NCI-H1436 (cell line): ENCODE measurements around the gene CDC42BPA.

ENCODE experiments used
- DNase-seq: peaks from one replicate; lab custom pipeline; 2025; lab: John Stamatoyannopoulos, UW

CDC42BPA gene

DNA sequence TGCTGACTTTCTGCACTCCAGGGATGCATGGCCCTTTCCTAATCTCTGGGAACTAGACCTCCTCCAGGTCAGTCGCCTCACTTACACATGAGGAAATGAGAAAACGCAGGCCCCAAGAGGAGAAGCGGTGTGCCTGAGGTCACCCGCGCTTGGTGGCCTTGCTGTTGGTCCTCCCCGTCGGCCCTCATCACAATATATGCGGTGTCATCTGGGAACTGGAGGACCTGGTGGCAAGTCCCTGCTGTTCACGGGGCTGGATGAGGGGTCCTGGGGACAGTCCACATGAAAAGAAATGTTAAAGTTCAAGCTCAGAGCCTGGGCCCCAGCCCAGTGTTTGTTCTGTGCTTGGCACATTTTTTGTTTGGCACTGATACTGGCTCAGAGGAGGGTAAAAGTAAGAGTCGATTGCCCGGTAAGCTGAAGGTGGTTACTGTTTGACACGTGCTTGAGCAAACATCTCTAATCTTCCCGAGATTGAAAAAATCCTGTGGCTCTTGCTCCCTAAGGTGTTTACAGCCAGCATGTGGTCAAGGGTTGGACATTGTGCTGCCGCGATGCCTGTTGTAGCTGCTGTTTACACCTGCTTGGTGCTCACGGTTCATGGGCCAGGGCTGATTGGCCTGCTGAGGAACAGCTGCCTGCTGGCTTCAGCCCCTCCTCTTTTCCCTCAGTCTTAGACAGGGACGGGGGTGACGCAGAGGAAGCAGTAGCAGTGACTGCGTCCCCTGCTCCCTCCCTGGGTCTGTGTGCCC is 373.0 kb downstream of the CDC42BPA start:
- DNase-seq, result peak; percentile 10

DNA sequence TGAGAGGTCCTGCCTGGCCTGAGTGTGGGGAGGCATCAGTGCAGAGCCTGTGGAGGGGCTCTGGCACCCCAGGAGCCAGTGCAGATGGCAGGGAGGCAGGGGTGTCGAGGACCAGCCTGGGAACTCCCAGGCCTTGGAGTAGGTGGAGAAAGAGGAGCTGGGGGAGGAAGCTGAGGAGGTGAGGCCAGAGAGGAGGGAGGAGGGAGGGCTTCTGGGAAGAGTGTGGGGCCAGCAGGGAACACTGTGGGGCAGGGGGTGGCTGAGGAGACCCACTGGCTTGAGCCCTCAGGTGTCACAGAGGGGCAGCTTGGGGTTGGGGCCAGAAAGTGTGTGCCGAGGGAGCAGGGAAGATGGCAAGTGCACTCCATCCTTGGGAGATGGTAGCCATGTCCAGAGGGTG is 374.4 kb downstream of the CDC42BPA start:
- no peak for DNase-seq

DNA sequence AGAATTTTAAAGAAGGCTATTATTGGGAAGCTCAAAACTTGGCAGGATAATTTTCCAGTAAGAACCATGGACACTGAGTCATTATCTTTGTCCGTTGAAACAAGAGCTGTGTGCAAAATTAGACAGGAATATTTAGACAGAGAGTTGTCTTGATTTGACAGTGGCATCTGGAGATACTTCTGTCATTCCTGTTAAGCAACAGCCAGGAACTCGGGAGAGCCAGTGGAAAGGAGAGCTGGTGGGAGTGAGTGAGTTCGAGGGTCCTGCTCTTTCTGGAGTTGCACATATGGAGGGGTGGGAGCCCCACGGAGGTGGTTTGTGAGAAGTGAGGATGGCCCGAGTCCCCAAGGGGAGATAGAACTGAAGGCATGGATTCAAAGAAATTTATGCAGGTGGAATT is 375.1 kb downstream of the CDC42BPA start:
- DNase-seq, result no peak

DNA sequence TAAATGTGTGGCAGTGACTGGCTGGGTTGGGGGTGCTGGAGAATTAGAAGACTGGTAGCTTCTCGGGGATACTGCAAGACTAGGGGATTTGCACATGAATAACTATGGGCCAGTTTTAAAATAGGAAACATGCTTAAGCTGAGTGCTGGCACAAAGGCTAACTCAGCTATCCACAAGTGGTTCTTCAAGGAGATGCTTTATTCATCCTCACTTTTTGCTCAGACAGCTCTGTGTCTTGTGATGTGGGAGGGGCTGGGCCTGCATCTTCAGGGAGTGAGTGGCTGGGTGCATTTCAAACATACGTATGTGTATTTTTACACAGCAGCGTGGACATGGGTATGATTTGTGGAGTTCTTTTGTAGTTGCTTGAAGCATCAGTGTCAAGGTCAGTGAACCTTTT is 375.9 kb downstream of the CDC42BPA start:
- DNase-seq, result no peak

DNA sequence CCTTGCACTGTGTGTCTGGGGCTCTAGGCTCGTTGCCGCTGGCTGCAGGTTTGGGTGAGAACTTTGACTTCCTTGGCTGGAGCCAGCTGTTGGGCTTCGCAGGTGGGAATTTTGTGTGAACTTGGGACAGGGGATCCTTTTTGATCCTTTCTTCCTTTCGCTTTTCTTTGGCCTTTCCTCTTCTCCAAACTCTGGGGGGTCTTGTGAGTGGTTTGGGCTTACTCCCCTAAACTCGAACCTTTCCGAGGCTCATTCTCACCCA is 377.6 kb downstream of the CDC42BPA start:
- no peak for DNase-seq

DNA sequence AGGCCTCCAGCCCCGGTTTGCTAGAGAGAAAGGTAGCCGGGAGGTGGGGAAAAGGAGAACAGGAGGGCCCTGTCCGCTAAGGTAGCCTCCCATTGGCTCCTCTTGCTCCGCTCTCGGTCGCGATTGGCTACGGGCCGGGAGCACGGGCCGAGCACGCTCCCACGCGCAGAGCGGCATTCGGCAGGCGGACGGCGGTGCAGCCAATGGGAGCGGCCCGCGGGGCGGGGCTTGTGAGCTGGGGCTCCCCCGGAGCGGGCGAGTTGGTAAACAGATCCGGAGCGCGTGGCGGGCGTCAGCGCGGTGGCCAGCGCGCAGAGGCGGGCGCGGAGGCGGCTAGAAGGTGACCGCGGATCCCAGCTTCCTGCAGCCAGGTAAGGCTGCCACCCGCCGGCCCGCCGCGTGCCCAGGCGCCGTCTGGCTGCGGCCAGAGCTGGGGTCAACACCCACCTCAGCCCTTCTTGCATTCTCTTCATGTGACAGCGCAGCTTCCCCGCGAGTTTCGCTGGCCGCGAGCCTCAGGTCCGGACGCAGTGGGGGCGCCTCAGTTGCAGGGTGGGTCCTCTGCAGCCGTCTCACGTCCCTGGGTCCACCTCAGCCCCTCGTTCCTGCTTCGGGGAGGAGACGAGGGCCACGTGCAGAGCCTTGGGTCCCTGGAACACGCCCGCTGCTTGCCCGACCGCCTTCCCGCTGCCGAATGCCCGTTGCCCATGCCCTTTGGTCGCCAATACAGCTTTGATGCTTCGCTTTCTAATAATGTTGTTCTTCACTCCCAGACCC is 378.1 kb downstream of the CDC42BPA start, which contains the start of gene COQ8A:
COQ8A (plus strand) TSS at position 266 of the 777 bp plus-strand sequence. CDS start 21,092 bp downstream, outside the sequence.
- peak; percentile 100 for DNase-seq
